ENCODE measurements around the gene POLDIP3. TPM values are rescaled to one million over a fixed set of nuclear protein-coding genes. Genes with fewer than 3 reads are reported as not detected.

POLDIP3 gene
- total RNA-seq, 1 experiment from 2014 or later: 67.6 TPM

GRCh38 chr22:42623756-42624441 lies 9.2 kb upstream of the POLDIP3 start:
- DNase-seq (ENCODE audit: low read depth, low spot score): no peak
- Histone ChIP-seq H4K20me1 (ENCODE audit: insufficient read depth) (no peaks in the 10 kb centered on the region), H3K36me3 (ENCODE audit: control insufficient read depth in 1 of 2, insufficient read depth in 2 of 2, low read length in 2 of 2) (peaks cover 17 to 26% of the 10 kb centered on the region in 2 experiments; a peak in 3 of 4 replicates), H3K79me2 (ENCODE audit: insufficient read depth, low read length) (no peaks in the 10 kb centered on the region), H3K9me3 (ENCODE audit: control insufficient read depth in 1 of 2, insufficient read depth in 1 of 2, low read depth in 1 of 2, low read length in 2 of 2) (no peaks in the 10 kb centered on the region), H3K4me1 (ENCODE audit: control insufficient read depth in 1 of 2, insufficient read depth in 2 of 2, low read length in 2 of 2) (peaks cover 19 to 23% of the 10 kb centered on the region in 2 experiments), H3K4me3 (replicated peaks in 1 of 2; ENCODE audit: low read depth in 1 of 2, low read length in 2 of 2) (no peak overlapping the region), H3K27me3 (ENCODE audit: insufficient read depth, low read length) (no peaks in the 10 kb centered on the region), H3K4me2 (ENCODE audit: low read length) (no peak overlapping the region), H3K9me2 (ENCODE audit: insufficient read depth) (no peaks in the 10 kb centered on the region), H2AFZ (ENCODE audit: low read depth, low read length, poor library complexity, severe bottlenecking) (no peak overlapping the region), H3K27ac (ENCODE audit: low read depth, low read length) (no peak overlapping the region), H3K9ac (ENCODE audit: low read length) (no peak overlapping the region)
- ChIA-PET RAD21 (ENCODE audit: low non-redundant PET in 1 of 2, low total read pairs in 2 of 2, uncharacterized antibody in 2 of 2, unreplicated experiment in 2 of 2) (no interaction called here), CTCF (no interaction called here), POLR2A (no interaction called here)
- ATAC-seq: no peak
- TF ChIP-seq CBX3 (IDR thresholded peaks at IDR 0.05; ENCODE audit: low read depth) (no peak), ZBTB33 (IDR thresholded peaks at IDR 0.05; ENCODE audit: extremely low read depth, insufficient replicate concordance, low read length) (no peak), EZH2phosphoT487 (IDR thresholded peaks at IDR 0.05; ENCODE audit: borderline replicate concordance) (no peak), JUND (IDR thresholded peaks at IDR 0.05) (no peak), ELF1 (IDR thresholded peaks at IDR 0.05; ENCODE audit: borderline replicate concordance, low read depth) (no peak), CEBPB (IDR thresholded peaks at IDR 0.05; ENCODE audit: low read depth) (no peak), ATF3 (IDR thresholded peaks at IDR 0.05) (no peak), ZNF274 (IDR thresholded peaks at IDR 0.05; ENCODE audit: low read depth, low read length) (no peak), SRF (IDR thresholded peaks at IDR 0.05; ENCODE audit: low read depth) (no peak), POLR2A (IDR thresholded peaks at IDR 0.05; ENCODE audit: borderline replicate concordance, extremely low read depth, insufficient read depth, insufficient read length) (no peak), SIN3A (IDR thresholded peaks at IDR 0.05; ENCODE audit: low read depth) (no peak), FOSL1 (IDR thresholded peaks at IDR 0.05; ENCODE audit: low read depth) (no peak), RAD21 (IDR thresholded peaks at IDR 0.05; ENCODE audit: low read depth) (no peak), POLR2AphosphoS5 (IDR thresholded peaks at IDR 0.05; ENCODE audit: low read depth, low read length) (no peak), ZFX (IDR thresholded peaks at IDR 0.05) (no peak), CTCF (IDR thresholded peaks at IDR 0.05 in 2 of 3, conservative IDR thresholded peaks at IDR 0.05 in 1 of 3; ENCODE audit: borderline replicate concordance in 1 of 3, insufficient read depth in 1 of 3, low read depth in 2 of 3, low read length in 2 of 3) (no peak), TCF7L2 (IDR thresholded peaks at IDR 0.05; ENCODE audit: borderline replicate concordance, extremely low read depth, insufficient read depth, insufficient read length) (no peak), YY1 (IDR thresholded peaks at IDR 0.05; ENCODE audit: extremely low read depth, insufficient replicate concordance, low read depth, low read length) (no peak), SP1 (IDR thresholded peaks at IDR 0.05; ENCODE audit: low read depth) (no peak), EGR1 (IDR thresholded peaks at IDR 0.05; ENCODE audit: low read depth) (no peak)
- intact Hi-C loops (cut with micrococcal nuclease): no loop called here
- no TSS peak for BruUV-seq (replicated peaks)
